ENCODE results near the gene ENTHD1. TPM values are rescaled to one million over a fixed set of nuclear protein-coding genes. Genes with fewer than 3 reads are reported as not detected.

The ENTHD1 gene
- total and polyA plus RNA-seq, 2 of the 8 experiments (the other 6 are each of a cell fraction or from before 2014, with no cell fraction given): not detected

GRCh38 chr22:39883057-39883456 lies 10.5 kb downstream of the ENTHD1 start:
- no peak overlapping the region for H2BK20ac ChIP-seq (ENCODE audit: low read length)
- FAIRE-seq: no peak
- H3K9ac ChIP-seq (replicated peaks in 1 of 4; ENCODE audit: extremely low read depth in 1 of 4, low read depth in 3 of 4, low read length in 3 of 4): no peak overlapping the region
- H2BK120ac ChIP-seq (replicated peaks; ENCODE audit: low read depth, low read length): no peak overlapping the region
- no peak overlapping the region for H2AK5ac ChIP-seq (ENCODE audit: low read depth, low read length)
- H2AFZ ChIP-seq (ENCODE audit: low read length): no peak overlapping the region
- no peaks in the 10 kb centered on the region for H3K4me1 ChIP-seq (replicated peaks in 1 of 4; ENCODE audit: control insufficient read depth in 3 of 4, insufficient read depth in 4 of 4, low read length in 3 of 4)
- H3K14ac ChIP-seq (ENCODE audit: insufficient read length): no peak overlapping the region
- H3K79me2 ChIP-seq (ENCODE audit: control insufficient read depth in 1 of 2, insufficient read depth in 2 of 2, low read length in 2 of 2): no peaks in the 10 kb centered on the region
- CTCF ChIA-PET (ENCODE audit: partially characterized antibody): interaction anchor here (0.8 kb wide), 1 partner anchor 142 kb away, joined by 3 read pairs; no protein-coding TSS in a partner anchor
- H3K23me2 ChIP-seq (ENCODE audit: low read depth, low read length): no peaks in the 10 kb centered on the region
- no peak overlapping the region for H3K23ac ChIP-seq (ENCODE audit: insufficient read length)
- H2BK15ac ChIP-seq (ENCODE audit: low read length): no peak overlapping the region
- no peaks in the 10 kb centered on the region for H3K79me1 ChIP-seq (ENCODE audit: low read depth, low read length)
- H3K56ac ChIP-seq (replicated peaks; ENCODE audit: insufficient read length, low read depth, low read length): no peak overlapping the region
- H4K8ac ChIP-seq (ENCODE audit: extremely low read depth, insufficient read depth, low read length): no peak overlapping the region
- no peak overlapping the region for H2BK12ac ChIP-seq (ENCODE audit: low read depth, low read length)
- no peak overlapping the region for H3K4ac ChIP-seq (replicated peaks; ENCODE audit: insufficient read length, low read depth, low read length)
- no peak overlapping the region for H3K4me2 ChIP-seq (ENCODE audit: insufficient read depth in 1 of 2, low read depth in 2 of 2, low read length in 2 of 2)
- no peak for DNase-seq (ENCODE audit: low read depth in 1 of 2, low spot score in 2 of 2)
- no peak overlapping the region for H2BK5ac ChIP-seq (ENCODE audit: low read depth, low read length)
- H3K36me3 ChIP-seq (ENCODE audit: control insufficient read depth in 2 of 4, insufficient read depth in 4 of 4, low read length in 3 of 4): no peaks in the 10 kb centered on the region
- H4K91ac ChIP-seq (replicated peaks; ENCODE audit: insufficient read length, low read length): no peak overlapping the region
- POLR2A ChIA-PET (ENCODE audit: partially characterized antibody): no interaction called here
- H4K20me1 ChIP-seq (replicated peaks in 1 of 2; ENCODE audit: control insufficient read depth in 1 of 2, insufficient read depth in 2 of 2, low read length in 2 of 2): no peaks in the 10 kb centered on the region
- 83% methylated on average over 1 of the region's 1 CpG; no CpG with 5 or more reads in 1 of the 2 experiments for WGBS, 2 experiments (ENCODE audit: extremely low coverage in 1 of 2, insufficient coverage in 1 of 2, insufficient read length in 1 of 2, insufficient replicate concordance in 2 of 2, low coverage in 1 of 2, low lambda C conversion rate in 2 of 2, missing lambda C conversion rate in 1 of 2)
- H3K27me3 ChIP-seq (replicated peaks in 1 of 4; ENCODE audit: control insufficient read depth in 3 of 4, extremely low read depth in 1 of 4, insufficient read depth in 3 of 4, low read length in 3 of 4): no peaks in the 10 kb centered on the region
- no peak overlapping the region for H3K18ac ChIP-seq (ENCODE audit: extremely low read depth, low read length)
- H3K4me3 ChIP-seq (ENCODE audit: extremely low read depth in 1 of 4, insufficient read depth in 2 of 4, low read depth in 3 of 4, low read length in 4 of 4): no peak overlapping the region
- H3K9me3 ChIP-seq (ENCODE audit: insufficient read depth in 2 of 2, low read depth in 1 of 2, low read length in 1 of 2): no peaks in the 10 kb centered on the region
- H4K5ac ChIP-seq (ENCODE audit: insufficient read length, low read depth, low read length): no peak overlapping the region
- no peak overlapping the region for H3K27ac ChIP-seq (ENCODE audit: low read depth, low read length)
- TF ChIP-seq CHD2 (IDR thresholded peaks at IDR 0.05; ENCODE audit: low read length): no peak
- TF ChIP-seq JUND (IDR thresholded peaks at IDR 0.05; ENCODE audit: low read length): no peak
- TF ChIP-seq EGR1 (IDR thresholded peaks at IDR 0.05; ENCODE audit: borderline replicate concordance, low read depth, low read length): no peak
- TF ChIP-seq POLR2AphosphoS5 (IDR thresholded peaks at IDR 0.05; ENCODE audit: low read depth, low read length): no peak
- TF ChIP-seq TAF1 (IDR thresholded peaks at IDR 0.05; ENCODE audit: low read depth, low read length): no peak
- no peak for TF ChIP-seq SP4 (IDR thresholded peaks at IDR 0.05; ENCODE audit: low read length)
- TF ChIP-seq NANOG (IDR thresholded peaks at IDR 0.05; ENCODE audit: insufficient read depth, low read depth, low read length, poor library complexity, severe bottlenecking): no peak
- TF ChIP-seq SP2 (IDR thresholded peaks at IDR 0.05; ENCODE audit: low read length): no peak
- TF ChIP-seq TAF7 (optimal IDR thresholded peaks at IDR 0.05; ENCODE audit: borderline replicate concordance, low read depth, low read length): no peak
- no peak for TF ChIP-seq HDAC6 (IDR thresholded peaks at IDR 0.05; ENCODE audit: low read depth, low read length)
- TF ChIP-seq FOSL1 (IDR thresholded peaks at IDR 0.05; ENCODE audit: insufficient read depth, low read depth, low read length): no peak
- TF ChIP-seq EZH2 (IDR thresholded peaks at IDR 0.05; ENCODE audit: low read depth, low read length, severe bottlenecking): no peak
- TF ChIP-seq HDAC2 (IDR thresholded peaks at IDR 0.05; ENCODE audit: borderline replicate concordance in 1 of 2, low read depth in 2 of 2, low read length in 2 of 2): no peak
- no peak for TF ChIP-seq GTF2F1 (IDR thresholded peaks at IDR 0.05; ENCODE audit: borderline replicate concordance, low read depth, low read length)
- TF ChIP-seq SIX5 (IDR thresholded peaks at IDR 0.05; ENCODE audit: low read depth, low read length): no peak
- no peak for TF ChIP-seq CREB1 (IDR thresholded peaks at IDR 0.05)

Measured in H1 (cell line).